G401 (cell line): ENCODE results near the gene MVB12A. TPM values are rescaled to one million over a fixed set of nuclear protein-coding genes. Genes with fewer than 3 reads are reported as not detected.

Experiments
- DNase-seq: peaks from one replicate; pipeline ENCODE4 v3.0.0-alpha.2; 2015; ENCODE audit warnings: low spot score
- in situ Hi-C: cut with HindIII; loops from 2 replicates; pipeline ENCODE4 v1.10.0; 2016; ENCODE audit warnings: low sequenced_read_pairs, mixed read lengths
- total RNA-seq: library from RNA; depleted of rRNA; stranded (reverse); fragments of >200 nt; shearing (Covaris generic); gene quantifications from 2 replicates; pipeline ENCODE4 v1.2.3, GENCODE V29; 2014

MVB12A gene
- total RNA-seq, 1 experiment from 2014 or later, result 76.7 TPM

DNA sequence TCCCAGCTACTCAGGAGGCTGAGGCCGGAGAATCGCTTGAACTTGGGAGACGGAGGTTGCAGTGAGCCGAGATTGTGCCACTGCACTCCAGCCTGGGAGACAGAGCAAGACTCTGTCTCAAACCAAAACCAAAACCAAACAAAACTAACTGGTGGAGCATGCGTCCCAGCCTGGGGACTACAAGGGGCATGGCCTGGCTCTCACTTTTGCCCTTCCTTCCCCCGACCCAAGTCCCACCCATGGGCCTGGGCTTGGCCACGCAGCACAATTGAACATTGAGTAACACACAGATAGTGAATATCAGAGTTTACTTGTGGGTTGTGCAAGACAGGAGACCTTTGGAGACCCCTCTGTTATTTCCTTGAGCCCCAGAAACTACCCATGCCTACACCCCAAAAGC lies 15.4 kb downstream of the MVB12A start:
- DNase-seq, result no peak
- in situ Hi-C loops, result no loop called here

GRCh38 chr19:17436094-17436873 lies 16.4 kb downstream of the MVB12A start:
- no peak for DNase-seq
- in situ Hi-C loops, result no loop called here

DNA sequence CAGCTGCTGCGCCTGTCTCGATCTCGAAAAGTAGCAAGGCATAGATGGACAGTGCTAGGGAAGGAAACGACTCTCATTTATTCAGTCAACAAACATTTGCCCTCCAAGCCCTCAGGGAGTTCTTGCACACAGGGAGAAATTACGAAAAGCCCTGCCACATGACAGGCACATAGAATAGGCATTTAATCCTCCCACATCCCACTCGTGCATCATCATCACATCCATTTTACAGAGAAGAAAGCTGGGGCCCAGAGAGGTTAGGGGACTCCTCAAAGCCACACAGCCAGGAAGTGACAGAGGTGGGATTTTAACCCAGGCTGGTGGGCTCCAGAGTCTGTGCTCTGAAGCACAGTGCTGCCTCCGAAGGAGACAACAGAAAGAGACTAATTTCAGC lies 17.0 kb downstream of the MVB12A start:
- no peak for DNase-seq
- in situ Hi-C loops, result no loop called here

DNA sequence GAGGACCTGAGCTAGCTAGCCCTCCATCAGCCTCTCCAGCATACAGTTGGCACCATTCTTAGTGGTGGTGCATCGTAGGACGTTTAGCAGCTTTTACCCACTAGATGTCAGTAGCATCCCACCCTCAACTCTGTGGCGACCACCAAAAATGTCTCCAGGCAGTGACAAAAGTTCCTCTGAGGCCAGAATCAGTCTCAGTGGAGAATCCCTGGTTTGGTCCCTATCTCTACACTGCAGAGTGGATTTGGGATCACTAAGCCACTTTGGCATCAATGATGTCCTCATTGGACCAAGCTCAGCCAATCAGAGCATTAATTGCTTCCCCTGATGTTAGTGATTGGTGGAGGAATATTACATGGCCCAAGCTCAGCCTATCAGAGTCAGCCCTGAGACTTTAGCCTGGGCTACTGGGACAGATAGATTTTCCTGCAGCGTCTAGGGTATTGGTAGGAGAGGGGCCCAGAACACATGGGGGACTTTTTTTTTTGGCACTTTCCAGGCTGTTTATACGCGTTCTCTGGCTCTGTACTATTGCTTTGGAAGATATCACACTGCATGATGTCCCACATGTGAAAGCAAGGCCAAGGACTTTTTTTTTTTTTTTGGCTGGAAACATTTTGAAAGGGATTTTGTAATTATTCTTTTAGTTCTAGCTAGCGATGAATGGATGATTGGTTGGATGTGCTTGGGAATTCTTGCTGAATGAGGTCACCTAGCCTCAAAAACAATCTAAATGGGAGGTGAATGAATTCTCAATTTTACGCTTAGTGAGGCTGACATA lies 21.6 kb downstream of the MVB12A start:
- peak; percentile 8 for DNase-seq
- in situ Hi-C loops, result no loop called here

DNA sequence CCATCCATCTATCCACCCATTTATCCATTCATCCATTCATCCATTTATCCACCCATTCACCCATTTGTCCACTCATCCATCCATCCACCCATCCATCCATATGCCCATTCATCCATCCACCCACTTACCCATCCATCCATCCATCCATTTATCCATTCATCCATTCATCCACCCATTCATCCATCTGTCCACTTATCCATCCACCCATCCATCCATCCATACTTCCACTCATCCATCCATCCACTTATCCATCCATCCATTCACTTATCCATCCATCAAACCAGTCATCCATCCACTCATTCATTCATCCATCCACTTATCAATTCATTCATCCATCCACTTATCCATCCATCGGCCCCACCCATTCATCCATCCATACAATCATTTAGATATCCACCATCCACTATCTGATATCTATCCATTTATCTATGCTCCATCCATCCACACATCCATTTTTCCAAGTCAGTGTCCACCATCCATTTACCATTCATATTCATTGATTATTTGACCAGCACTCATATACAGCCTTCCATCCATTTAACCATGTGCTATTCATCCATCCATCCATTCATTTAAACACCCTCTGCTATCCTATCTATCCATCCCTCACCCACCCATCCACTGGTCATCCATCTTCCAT lies 25.8 kb downstream of the MVB12A start:
- DNase-seq, result no peak
- in situ Hi-C loops, result no loop called here

- no peak for DNase-seq
- in situ Hi-C loops, result no loop called here
These were observed 27.9 kb downstream of the MVB12A start for GRCh38 chr19:17447704-17448130.

- in situ Hi-C loops, result no loop called here
These were observed 28.5 kb downstream of the MVB12A start, which contains the start of gene TMEM221 for GRCh38 chr19:17448131-17448967. Gene TMEM221, minus strand, starts transcription at chr19:17448668. Its CDS starts 206 bp downstream, at chr19:17448462.

DNA sequence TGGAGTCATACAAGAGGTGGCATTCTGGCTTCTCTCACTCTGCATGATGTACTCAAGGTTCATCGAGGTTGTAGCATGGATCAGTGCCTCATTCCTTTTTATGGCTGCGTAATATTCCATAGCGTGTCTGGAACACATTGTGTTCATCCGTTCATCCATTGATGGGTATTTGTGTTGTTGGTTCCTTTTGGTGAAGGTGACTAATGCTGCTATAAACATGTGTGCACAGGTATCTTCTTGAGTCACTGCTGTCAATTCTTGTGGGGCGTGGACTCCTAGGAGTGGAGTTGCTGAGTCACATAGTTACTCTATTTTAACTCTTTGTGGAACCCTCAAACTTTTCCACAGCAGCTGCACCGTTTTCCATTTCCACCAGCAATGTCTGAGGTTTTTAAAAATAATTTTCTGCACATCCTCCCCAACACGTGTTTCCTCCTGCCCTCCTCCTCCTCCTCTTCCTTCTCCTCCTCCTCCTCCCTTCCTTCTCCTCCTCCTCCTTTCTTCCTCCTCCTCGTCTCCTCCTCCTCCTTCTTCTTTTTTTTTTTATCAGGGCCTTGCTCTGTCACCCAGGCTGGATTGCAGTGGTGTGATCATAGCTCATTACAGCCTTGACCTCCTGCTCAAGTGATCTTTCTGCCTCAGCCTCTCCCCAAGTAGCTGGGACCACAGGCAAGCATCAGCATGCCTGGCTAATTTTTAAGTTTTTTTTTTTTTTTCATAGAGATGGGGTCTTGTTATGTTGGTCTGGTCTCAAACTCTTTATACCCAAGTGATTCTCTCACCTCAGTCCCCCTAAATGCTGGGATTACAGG lies 30.6 kb downstream of the MVB12A start:
- DNase-seq, result no peak
- in situ Hi-C loops, result no loop called here

More at GRCh38 chr19:17448131-17448967, 28.5 kb downstream of the MVB12A start, which contains the start of gene TMEM221:
- DNase-seq, result no peak

DNA sequence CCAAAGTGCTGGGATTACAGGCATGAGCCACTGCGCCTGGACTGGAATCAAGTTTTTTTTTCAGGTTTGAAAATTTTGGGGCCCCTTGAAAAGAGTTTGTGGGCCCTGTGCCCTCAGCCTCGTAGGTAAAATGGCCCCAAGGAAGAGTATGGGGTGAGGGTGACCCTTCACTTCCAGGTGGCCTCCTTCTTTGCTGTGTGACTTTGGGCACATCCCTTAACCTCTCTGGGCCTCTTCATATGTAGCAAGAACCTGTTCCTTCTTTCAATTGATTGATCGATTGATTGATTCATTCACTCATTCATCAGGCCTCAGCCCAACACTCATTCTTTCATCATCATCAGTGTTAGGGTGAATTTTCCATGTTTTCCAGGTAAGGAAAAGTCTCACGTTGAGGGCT lies 32.0 kb downstream of the MVB12A start:
- in situ Hi-C loops, result no loop called here
- no peak for DNase-seq

GRCh38 chr19:17454576-17455071 lies 34.8 kb downstream of the MVB12A start:
- in situ Hi-C loops, result no loop called here
- no peak for DNase-seq

DNA sequence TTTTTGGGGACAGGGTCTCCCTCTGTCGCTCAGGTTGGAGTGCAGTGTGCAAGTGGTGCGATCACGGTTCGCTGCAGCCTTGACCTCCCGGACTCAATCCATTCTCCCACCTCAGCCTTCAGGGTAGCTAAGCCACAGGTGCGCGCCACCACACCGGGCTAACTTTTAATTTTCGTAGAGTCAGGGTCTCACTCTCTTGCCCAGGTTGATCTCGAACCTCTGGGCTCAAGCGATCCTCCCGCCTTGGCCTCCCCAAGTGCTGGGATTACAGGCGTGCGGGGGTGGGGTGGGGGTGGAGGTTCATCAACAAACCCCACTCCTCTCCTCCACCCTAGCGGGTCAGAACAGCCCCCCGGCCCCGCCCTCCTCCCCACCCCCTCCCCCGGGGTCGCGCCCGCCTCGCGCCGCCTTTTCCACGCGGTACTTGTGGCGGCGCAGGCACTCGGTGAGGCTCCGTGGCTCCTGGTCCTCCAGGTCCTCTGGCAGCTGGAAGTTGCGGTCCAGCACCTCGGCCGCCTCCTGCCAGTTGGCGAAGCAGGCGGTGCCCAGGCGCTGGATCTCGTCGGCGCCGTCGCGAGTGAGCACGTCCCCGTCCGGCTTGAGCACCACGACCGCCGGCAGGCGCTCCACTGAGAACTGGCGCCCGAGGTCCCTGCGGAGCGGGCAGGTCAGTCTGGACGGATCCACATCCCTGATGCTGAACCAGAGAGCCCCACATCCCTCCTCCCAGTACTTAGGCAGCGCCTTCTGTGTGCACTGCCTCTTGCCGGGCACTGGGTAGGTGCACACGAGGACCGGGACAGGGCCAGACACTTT lies 35.7 kb downstream of the MVB12A start:
- DNase-seq, result no peak
- in situ Hi-C loops, result no loop called here

GRCh38 chr19:17456127-17456526 lies 36.3 kb downstream of the MVB12A start:
- in situ Hi-C loops, result no loop called here
- no peak for DNase-seq

GRCh38 chr19:17457616-17458015 lies 37.8 kb downstream of the MVB12A start:
- in situ Hi-C loops, result no loop called here
- DNase-seq, result no peak

DNA sequence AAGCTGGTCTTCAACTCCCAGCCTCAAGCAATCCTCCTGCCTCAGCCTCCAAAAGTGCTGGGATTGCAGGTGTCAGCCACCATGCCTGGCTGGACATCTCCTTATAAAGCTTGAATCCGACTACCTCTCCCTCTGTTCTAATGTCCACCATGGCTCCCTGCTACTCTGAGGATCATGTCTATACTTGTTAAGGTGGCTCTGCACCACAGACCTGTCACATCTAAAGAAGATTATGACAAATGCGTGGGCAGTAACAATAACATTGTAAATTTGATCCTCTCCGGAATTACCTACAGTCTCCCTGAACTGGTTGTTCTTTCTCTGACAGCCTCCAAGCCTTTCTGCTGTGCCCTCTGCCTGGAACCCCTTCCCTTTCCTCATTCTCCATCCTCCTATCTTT lies 39.1 kb downstream of the MVB12A start:
- in situ Hi-C loops, result no loop called here
- DNase-seq, result no peak

DNA sequence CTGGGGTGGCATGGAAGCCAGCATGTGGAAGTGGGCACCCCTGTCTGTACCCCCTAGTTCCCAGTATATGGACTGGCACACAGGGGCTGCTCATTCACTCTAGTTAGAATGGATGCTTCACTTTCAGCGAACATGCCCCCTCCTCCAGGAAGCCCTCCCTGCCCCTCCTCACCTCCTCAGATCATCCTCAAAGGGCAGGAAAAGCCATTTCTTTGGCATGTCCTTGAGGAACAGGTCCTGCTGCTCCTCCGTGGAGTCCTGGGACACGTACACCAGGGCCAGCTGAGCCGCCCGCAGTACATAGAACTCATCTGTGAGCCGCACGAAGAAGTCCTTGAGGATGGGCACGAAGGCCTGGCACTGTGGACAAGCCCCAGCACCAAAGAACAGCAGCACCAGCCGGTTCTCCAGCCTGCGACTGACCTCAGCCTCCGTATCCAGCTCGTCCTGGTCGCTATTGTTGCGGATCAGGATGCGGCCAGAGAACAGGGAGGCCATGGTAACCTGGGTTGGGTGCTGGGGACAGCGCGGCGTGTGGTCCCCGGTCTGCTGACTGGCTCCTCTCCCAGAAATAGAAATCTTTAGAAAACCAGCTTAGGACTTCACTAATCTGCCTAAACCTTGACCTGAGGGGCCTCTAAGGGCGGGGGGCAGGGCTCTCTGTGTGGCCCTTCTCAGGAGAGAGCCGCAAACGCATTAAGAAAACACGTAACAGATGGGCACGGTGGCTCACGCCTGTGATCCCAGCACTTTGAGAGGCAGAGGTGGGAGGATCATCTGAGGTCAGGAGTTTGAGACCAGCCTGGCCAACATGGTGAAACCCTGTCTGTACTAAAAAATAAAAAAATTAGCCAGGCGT lies 40.8 kb downstream of the MVB12A start, which contains the start of gene NXNL1:
TSS of gene NXNL1 (minus strand) at position 555 of the 859 bp plus-strand sequence. CDS start at position 498, 57 bp downstream.
- in situ Hi-C loops, result no loop called here
- DNase-seq, result no peak

DNA sequence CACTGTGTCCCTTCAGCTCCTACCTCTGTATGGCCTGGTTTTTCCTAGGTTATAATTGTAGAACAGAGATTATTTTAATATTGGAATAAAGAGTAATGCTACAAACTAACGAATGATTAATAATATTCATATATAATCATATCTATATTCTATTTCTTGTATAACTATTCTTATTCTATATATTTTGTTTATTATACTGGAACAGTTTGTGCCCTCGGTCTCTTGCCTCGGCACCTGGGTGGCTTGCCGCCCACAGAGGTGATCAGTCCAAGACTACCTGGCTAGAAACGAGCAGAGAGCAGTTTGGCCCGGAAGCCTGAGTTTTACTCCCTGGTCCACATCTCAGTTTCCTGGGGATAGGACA lies 46.6 kb downstream of the MVB12A start:
- no peak for DNase-seq
- in situ Hi-C loops, result no loop called here
